ENCODE measurements around the gene NRDC.

The NRDC gene, protein sequence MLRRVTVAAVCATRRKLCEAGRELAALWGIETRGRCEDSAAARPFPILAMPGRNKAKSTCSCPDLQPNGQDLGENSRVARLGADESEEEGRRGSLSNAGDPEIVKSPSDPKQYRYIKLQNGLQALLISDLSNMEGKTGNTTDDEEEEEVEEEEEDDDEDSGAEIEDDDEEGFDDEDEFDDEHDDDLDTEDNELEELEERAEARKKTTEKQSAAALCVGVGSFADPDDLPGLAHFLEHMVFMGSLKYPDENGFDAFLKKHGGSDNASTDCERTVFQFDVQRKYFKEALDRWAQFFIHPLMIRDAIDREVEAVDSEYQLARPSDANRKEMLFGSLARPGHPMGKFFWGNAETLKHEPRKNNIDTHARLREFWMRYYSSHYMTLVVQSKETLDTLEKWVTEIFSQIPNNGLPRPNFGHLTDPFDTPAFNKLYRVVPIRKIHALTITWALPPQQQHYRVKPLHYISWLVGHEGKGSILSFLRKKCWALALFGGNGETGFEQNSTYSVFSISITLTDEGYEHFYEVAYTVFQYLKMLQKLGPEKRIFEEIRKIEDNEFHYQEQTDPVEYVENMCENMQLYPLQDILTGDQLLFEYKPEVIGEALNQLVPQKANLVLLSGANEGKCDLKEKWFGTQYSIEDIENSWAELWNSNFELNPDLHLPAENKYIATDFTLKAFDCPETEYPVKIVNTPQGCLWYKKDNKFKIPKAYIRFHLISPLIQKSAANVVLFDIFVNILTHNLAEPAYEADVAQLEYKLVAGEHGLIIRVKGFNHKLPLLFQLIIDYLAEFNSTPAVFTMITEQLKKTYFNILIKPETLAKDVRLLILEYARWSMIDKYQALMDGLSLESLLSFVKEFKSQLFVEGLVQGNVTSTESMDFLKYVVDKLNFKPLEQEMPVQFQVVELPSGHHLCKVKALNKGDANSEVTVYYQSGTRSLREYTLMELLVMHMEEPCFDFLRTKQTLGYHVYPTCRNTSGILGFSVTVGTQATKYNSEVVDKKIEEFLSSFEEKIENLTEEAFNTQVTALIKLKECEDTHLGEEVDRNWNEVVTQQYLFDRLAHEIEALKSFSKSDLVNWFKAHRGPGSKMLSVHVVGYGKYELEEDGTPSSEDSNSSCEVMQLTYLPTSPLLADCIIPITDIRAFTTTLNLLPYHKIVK

GRCh38 chr1:51878616-51879336 lies at the start of gene NRDC:
Gene NRDC (minus strand): TSS chr1:51878727. CDS start chr1:51878615, 112 bp downstream.
- DNase-seq, result peak; percentile 84 to 100 (median 99)

- DNase-seq, result no peak
Measured at GRCh38 chr1:51927029-51927428, 48.5 kb upstream of the NRDC start.

- DNase-seq, result no peak
Measured at GRCh38 chr1:51926171-51926812, 47.8 kb upstream of the NRDC start.

- DNase-seq, result no peak
Measured at GRCh38 chr1:51924455-51924854, 45.9 kb upstream of the NRDC start.

DNA sequence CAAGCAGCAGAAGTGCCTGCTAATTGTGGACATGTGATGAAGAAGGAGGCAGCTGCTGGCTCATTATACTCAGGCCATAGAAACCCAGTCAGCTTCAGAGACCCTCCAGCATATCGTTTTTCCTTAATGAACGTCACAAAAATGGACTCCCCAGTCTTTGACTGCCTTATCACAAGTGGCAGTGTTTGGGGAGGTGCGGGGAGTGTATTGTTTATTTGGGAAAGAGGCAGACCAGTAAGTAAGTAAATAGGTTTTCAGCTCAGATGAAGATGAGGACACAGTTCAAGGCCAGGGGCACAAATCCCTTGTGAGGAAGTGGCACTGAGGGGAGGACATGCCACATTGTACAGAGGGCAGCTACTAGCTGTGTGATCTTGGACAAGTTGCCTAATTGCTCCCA lies 43.5 kb upstream of the NRDC start:
- no peak for DNase-seq

GRCh38 chr1:51920130-51920529 lies 41.6 kb upstream of the NRDC start:
- DNase-seq, result no peak

- no peak for DNase-seq
Measured at GRCh38 chr1:51919684-51920083, 41.2 kb upstream of the NRDC start.

DNA sequence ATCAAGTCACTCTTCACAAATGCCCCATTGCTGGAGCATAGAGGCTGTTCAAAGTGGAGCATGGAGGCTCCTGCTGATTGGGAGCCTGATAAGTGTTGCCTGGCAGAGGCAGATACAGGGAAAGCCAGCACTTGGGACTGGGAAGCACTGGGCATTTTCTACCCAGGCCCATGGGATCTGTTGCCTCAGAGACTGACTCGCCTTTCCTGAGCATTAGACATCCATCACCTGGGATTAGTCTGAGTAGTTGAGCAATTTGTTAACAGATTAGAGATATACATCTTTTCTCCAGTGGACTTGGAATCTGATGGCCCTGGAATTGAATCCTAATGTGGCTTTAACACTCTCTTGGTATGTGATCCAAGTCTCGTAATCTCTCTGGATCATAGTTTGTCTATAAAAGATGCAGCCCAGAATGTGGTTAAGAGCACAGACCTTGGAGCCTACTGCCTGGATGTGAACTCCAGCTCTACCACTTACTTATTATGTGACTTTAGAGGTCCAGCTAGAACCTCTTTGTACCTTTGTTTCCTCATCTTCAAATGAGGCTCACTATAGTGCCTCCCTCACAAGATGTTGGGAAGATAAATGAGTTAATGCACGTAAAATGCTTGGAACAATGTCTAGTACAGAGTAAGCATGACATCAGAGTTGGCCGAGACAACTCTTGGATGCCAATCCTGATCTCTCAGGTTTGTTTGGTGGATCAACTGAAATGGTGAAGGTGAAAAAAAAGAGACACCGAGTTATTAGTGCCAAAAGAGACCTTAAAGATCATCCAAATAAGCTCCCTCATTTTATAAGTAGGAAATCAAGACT lies 38.3 kb upstream of the NRDC start:
- DNase-seq, result no peak

DNA sequence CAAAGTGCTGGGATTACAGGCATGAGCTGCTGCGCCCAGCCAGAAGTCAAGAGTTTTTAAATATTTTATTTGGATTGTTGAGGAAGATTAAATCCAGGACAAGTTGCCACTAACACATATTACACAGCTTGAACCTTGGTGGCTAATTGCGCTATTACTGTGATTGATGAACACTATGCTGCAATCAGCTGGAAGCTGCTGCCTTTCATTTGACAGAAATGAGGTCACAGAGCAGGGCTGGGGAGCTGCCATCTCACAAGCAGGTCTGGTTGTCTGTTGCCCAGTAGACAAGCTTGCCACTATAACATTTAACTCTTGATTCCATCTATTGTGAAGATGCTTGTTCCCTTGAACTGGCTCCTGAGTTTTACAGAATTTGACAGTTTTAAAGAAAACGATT lies 37.4 kb upstream of the NRDC start:
- DNase-seq, result no peak

- no peak for DNase-seq
Measured at GRCh38 chr1:51912881-51913280, 34.4 kb upstream of the NRDC start.

GRCh38 chr1:51910221-51911000 lies 31.9 kb upstream of the NRDC start:
- no peak for DNase-seq

DNA sequence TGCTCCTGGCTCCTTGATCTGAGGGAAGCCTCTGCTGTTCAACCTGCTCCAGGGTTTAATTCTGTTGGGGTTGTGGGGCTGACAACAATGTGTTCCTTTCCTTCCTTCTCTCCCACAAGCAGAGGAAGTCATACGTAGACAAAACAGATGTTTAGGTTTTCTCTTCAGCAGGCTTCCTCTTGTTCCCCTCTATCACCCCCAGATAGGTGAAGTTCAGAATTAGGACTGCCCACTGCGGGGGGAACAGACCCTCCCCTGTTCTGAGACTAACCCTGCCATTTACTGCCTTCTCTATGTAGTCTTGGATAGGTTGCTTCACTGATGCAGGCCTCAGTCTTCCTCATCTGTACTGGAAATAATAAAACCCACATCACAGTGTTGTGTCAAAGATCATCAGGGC lies 30.0 kb upstream of the NRDC start:
- no peak for DNase-seq

DNA sequence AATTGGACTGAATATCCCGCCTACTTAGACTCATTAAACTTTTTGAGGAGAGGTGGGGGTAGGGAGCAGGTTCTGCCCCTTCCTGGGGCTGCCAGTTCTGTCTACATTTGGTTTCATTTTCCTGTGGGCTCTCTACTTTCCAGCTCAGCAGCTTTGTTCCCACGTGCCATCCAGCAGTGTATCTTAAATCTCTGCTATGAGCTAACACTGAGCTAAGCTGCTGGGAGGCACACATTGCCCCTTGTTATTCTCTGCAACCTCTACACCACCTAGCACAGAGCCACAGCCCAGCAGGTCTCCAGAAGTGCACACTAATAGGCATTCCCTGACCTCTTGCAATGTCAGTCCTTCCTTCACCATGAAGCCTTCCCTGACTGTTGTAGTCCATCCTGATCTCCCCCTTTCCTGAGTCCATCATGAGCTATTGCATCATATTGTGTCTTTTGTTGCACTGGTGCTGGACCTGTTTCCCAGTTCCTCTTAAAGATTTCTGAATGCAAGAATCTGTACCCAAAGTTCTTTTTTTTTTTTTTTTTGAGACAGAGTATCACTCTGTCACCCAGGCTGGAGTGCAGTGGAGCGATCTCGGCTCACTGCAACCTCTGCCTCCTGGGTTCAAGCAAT lies 28.7 kb upstream of the NRDC start:
- DNase-seq, result no peak

- DNase-seq, result peak in 12 of 58 donors; percentile 1 to 62 (median 11)
Measured at GRCh38 chr1:51906306-51907078, 28.0 kb upstream of the NRDC start.

DNA sequence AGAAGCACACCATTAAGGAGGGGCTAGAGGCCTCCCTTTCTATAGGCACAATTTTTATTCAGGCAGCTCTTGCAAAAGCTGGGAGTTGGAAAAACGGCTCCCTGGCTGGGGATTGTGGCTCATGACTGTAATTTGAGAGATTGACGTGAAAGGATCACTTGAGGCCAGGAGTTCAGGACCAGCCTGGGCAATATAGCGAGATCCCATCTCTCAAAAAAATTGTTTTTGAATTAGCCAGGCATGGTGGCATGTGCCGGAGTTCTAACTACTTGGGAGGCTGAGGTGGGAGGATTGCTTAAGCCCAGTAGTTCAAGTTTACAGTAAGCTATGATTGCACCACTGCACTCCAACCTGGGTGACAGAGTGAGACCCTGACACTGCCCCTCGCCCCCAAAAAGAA lies 23.9 kb upstream of the NRDC start:
- DNase-seq, result no peak

- no peak for DNase-seq
Measured at GRCh38 chr1:51901151-51901550, 22.6 kb upstream of the NRDC start.

DNA sequence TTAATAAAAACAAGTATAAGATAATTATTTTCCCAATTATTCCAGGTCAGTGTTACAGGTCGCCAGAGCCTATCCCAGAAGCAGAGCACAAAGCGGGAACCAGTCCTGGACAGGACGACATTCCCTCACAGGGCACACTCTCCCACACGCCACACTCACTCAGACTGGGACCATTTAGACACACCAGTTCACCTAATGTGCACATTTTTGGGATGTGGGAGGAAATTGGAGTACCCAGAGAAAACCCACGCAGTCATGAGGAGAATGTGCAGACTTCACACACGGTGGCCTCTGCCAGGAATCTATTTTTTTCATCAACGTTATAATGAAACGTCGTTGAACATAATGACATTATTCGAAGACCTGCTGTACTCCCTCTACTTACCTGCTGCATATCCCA lies 20.5 kb upstream of the NRDC start:
- DNase-seq, result no peak
